Measurements from ENCODE around the gene ANKRD40. TPM values are rescaled to one million over a fixed set of nuclear protein-coding genes. Genes with fewer than 3 reads are reported as not detected.
"Not testable (repeated sequence)": the region's sequence is repeated elsewhere in the genome, so short reads cannot be mapped to it uniquely, and the experiment has no call there.

The ANKRD40 gene, protein sequence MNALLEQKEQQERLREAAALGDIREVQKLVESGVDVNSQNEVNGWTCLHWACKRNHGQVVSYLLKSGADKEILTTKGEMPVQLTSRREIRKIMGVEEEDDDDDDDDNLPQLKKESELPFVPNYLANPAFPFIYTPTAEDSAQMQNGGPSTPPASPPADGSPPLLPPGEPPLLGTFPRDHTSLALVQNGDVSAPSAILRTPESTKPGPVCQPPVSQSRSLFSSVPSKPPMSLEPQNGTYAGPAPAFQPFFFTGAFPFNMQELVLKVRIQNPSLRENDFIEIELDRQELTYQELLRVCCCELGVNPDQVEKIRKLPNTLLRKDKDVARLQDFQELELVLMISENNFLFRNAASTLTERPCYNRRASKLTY
- 16.2 TPM for polyA plus RNA-seq (2012; ENCODE audit: insufficient read depth, insufficient read length)

DNA sequence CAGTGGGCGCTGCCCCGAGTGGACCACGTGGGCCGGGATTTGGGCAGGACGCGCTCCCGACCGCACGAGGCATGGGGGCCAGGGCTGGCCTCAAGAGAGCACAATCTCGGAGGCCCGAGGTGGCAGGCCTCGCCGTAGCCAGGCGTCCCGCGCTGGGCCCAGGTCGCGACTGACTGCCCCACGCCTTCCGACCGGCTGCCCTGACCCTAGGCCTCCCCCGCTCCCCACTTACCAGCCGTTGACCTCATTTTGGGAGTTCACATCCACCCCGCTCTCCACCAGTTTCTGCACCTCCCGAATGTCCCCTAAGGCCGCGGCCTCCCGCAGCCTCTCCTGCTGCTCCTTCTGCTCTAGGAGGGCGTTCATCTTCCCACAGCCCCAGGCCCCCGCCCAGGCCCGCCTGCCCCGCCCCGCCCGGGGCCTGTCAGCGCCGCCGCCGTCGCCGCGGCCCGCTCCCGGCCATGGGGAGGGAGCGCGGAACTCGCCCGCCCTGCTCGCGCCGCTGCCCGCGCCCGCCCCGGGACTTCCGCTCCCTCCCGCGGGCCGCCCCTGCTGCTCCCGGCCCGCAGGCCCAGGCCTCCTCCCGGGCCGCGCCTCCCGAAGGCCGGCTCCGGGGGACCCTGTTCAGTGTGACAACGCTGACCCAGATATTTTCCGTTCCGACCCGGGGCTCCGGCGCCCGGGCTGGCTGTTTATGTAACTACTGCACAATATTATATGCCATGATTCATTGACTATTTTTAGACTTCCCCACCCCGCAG lies at the start of gene ANKRD40:
Gene ANKRD40 (minus strand): TSS at position 626 of the 761 bp plus-strand sequence. CDS start 260 bp downstream, at position 366.
- H3K4me3 ChIP-seq (ENCODE audit: low read length), result peak within 1 kb of the TSS; percentile 91
- peak; percentile 86 for DNase-seq (ENCODE audit: low read depth, low spot score)

- no peak overlapping the region for H3K4me3 ChIP-seq (ENCODE audit: low read length)
- DNase-seq (ENCODE audit: low read depth, low spot score), result no peak
These were observed 46.8 kb upstream of the ANKRD40 start for GRCh38 chr17:50754521-50754920.

DNA sequence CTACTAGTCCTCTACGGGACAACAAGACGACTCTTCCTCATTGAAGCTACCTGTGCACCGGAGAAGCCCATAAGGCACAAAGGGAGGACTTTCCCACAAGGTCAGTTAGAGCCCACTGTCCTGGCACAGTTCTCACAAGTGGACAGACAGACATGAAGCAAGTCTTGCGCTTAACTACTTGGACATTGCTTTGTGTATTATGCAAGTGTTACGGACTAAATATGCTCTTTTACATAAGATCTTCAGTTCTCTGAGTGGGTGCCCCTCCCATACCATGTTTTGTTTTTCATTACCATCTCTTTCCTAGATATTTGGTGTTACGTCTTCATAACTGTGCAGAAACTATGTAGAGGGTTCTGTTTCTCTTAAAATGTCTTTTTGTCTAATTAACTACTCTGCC lies 41.5 kb upstream of the ANKRD40 start:
- no peak for DNase-seq (ENCODE audit: low read depth, low spot score)
- no peak overlapping the region for H3K4me3 ChIP-seq (ENCODE audit: low read length)

- H3K4me3 ChIP-seq (ENCODE audit: low read length), result no peak overlapping the region
- no peak for DNase-seq (ENCODE audit: low read depth, low spot score)
These were observed 37.9 kb upstream of the ANKRD40 start for GRCh38 chr17:50745631-50746030.

DNA sequence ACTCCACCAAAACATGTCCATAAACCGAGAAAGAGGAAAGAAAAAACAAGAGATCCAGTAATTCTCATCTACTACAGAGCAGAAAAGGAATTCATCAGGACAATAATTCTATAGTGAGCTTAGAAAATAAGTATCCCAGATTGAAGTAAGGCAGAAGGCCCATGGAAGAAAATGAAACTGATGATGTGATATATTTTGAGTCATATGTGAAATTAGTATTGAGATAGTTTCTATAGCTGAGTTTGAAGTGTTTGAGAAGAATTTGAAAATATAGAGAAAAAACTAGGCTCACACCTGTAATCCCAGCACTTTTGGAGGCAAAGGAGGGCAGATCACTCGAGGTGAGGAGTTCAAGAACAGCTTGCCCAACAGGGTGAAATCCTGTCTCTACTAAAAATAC lies 31.4 kb upstream of the ANKRD40 start:
- no peak for DNase-seq (ENCODE audit: low read depth, low spot score)
- no peak overlapping the region for H3K4me3 ChIP-seq (ENCODE audit: low read length)

DNA sequence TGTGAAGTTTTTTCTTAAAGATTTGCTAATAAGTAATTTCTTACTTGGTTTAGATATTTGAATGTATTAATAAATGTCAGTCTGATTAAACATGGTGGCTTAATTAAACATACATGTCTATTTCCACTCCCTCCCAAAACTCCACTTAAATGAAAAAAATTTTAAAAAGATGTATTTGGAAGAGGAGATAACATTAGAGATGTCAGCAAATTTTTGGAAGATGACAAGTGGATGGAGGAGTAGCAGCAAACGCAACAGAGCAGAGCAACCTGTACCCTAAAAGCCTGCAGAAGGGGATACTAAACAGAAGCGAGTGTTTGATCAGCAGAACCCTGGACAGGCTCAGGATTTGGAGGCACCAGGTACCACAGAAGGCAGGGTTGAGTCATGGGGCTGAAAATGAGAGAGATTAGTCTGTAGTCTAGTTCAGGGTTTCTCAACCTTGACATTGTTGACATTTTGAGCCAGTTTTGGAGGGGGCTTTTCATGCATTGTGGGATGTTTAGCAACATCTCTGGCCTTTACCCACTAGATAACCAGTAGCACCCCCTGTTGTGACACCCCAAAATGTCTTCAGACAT lies 29.5 kb upstream of the ANKRD40 start:
- H3K4me3 ChIP-seq (ENCODE audit: low read length), result no peak overlapping the region
- no peak for DNase-seq (ENCODE audit: low read depth, low spot score)

DNA sequence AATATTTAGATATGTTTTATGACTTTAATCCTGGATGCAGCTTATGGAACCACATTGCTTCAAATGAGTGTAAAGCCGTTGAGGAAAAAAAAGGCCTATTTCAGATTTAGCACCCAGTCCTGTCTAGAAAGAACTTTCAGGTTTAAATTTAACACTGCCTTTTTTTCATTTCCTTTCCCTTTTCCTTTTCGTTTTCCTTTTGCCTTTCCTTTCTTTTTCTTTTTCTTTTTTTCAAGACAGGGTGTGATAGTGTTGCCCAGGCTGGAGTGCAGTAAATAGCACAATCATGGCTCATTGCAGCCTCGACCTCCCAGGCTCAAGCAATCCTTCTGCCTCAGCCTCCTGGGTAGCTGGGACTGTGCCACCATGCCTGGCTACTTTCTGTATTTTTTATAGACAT lies 27.6 kb upstream of the ANKRD40 start:
- H3K4me3 ChIP-seq (ENCODE audit: low read length), result no peak overlapping the region
- no peak for DNase-seq (ENCODE audit: low read depth, low spot score)

- no peak for DNase-seq (ENCODE audit: low read depth, low spot score)
- H3K4me3 ChIP-seq (ENCODE audit: low read length), result no peak overlapping the region
These were observed 24.1 kb upstream of the ANKRD40 start for GRCh38 chr17:50731575-50732460.

DNA sequence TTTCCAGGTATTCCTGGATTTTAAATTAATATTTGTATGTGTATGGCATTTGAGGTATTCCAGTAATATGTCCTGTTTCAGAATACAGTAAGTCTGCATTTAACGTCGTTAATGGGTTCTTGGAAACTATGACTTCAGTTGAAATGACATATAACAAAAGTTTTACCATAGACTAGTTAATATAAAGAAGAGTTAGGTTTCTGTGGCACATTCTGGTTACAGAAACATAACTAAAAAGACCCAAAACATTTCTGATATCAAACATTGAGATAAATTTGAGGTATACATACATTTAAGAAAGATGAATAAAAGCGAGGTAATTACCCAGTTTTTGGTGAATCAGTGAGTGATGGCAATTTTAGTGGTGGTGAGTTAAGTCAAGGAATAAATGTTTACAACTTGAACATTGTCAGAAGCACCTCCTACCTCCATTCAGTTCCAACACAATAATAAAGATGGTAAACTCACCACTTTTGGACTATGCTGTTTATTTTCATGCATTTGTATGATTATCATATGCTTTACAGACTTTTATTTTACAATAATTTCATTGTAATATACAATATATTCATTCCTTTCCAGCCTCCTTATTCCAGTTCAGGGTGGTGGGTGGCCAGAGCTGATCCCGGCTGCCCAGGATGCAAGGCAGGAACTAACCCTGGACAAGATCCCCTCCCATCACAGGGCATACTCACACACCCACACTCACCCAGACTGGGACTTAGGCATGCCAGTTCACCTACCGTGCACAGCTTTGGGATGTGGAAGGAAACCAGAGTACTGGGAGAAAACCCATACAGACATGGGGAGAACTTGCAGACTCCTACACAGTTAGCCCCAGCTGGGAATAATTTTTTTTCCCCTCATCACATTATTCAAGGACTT lies 21.4 kb upstream of the ANKRD40 start:
- H3K4me3 ChIP-seq (ENCODE audit: low read length), result no peak overlapping the region
- no peak for DNase-seq (ENCODE audit: low read depth, low spot score)

GRCh38 chr17:50728112-50728429 lies 20.4 kb upstream of the ANKRD40 start:
- no peak for DNase-seq (ENCODE audit: low read depth, low spot score)
- no peak overlapping the region for H3K4me3 ChIP-seq (ENCODE audit: low read length)

- H3K4me3 ChIP-seq (ENCODE audit: low read length), result no peak overlapping the region
These were observed 18.3 kb upstream of the ANKRD40 start for GRCh38 chr17:50725769-50726655.

DNA sequence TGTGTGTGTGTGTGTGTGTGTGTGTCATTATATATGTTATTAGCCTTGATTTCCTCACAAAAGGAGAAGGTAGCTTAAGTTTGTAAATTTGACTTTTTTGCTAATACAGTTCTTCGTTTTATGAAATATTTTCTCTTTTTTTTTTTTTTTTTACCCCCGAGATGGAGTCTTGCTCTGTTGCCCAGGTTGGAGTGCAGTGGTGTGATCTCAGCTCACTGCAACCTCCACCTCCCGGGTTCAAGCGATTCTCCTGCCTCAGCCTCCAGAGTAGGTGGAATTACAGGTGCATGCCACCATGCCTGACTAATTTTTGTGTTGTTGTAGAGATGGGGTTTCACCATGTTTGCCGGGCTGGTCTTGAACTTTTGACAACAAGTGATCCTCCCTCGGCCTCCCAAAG lies 16.9 kb upstream of the ANKRD40 start:
- DNase-seq (ENCODE audit: low read depth, low spot score); H3K4me3 ChIP-seq (ENCODE audit: low read length): not testable (repeated sequence)

More at GRCh38 chr17:50725769-50726655, 18.3 kb upstream of the ANKRD40 start:
- no peak for DNase-seq (ENCODE audit: low read depth, low spot score)

DNA sequence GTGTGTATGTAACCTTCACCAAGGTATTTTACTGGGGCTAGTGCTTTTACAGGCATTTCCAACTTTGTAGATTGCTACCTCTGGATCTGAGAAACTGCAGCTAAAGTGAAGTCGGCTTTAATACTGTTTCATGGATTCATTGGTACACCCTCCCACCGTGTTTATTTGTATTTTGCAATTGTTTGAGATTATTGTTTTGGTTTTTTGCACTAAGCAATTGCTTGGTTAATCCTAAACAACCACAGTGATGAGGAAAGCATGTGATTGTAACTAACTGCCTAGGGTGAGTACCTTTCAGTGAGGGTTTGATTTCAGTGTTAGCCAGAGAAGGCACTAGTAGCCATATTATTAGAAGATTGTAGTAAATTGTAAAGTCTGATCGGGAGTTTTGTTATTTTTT lies 15.0 kb upstream of the ANKRD40 start:
- DNase-seq (ENCODE audit: low read depth, low spot score), result no peak
- no peak overlapping the region for H3K4me3 ChIP-seq (ENCODE audit: low read length)

GRCh38 chr17:50721194-50722010 lies 13.7 kb upstream of the ANKRD40 start:
- DNase-seq (ENCODE audit: low read depth, low spot score), result peak; percentile 29
- peak overlapping the region; percentile 72 for H3K4me3 ChIP-seq (ENCODE audit: low read length)

DNA sequence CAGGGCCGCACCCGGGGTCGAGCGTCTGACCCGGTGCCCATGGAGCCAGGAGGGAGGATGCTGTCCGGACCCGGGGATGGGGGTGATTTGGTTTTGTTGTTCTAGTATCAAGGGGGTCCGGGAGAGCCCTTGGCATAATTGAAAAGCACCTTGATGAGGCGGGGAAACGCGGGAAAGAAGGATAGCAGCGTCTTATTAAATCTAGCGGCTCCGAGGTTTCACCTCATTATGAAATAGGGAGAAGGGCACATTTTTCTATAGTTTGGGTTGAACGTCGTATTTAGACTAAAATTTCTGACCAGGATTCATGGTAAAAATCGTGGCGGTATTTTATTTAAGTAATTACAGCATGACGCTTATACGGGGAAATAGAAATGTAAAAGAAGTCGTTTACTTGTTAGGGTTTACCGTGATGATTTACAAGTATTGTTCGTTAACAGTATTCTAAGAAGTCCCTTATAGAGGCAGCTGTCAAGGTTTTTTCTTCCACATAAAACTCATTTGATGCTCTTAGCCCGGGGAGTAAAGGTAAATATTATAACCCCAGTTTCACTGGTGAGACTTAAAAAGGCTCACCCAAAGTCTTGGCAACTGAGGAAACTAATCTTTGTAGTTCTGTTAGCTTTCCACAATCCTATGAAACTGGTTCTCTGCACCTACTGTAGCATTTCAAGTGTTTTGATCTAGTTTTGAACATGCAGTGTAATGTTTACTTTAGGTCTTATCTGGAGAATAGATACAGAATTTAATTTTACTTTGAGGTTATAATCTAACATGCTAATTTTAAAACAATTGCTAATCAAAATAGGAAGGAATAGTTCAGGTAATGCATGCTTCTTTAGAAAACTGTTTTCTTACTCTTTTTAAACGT lies 12.4 kb upstream of the ANKRD40 start:
- H3K4me3 ChIP-seq (ENCODE audit: low read length), result peak overlapping the region; percentile 72
- DNase-seq (ENCODE audit: low read depth, low spot score), result no peak
